GM10266 (cell line): ENCODE results near the gene CLEC16A.

Experiments used
- DNase-seq: peaks from one replicate; pipeline ENCODE4 v3.0.0; 2012; ENCODE audit errors: extremely low spot score
- CTCF ChIP-seq: IDR thresholded peaks from 2 replicates; pipeline ENCODE4 v1.5.1; 2012; ENCODE audit warnings: mild to moderate bottlenecking, low read depth; ENCODE audit not compliant: control insufficient read depth, insufficient read depth; ENCODE audit errors: missing control alignments

CLEC16A gene

GRCh38 chr16:11004973-11005610 is 60.7 kb downstream of the CLEC16A start:
- no peak for DNase-seq
- TF ChIP-seq CTCF, result no peak

GRCh38 chr16:11005611-11005975 is 61.2 kb downstream of the CLEC16A start:
- no peak for TF ChIP-seq CTCF
- DNase-seq, result no peak

GRCh38 chr16:11006656-11007055 is 62.3 kb downstream of the CLEC16A start:
- no peak for DNase-seq
- no peak for TF ChIP-seq CTCF

GRCh38 chr16:11007714-11008280 is 63.4 kb downstream of the CLEC16A start:
- no peak for DNase-seq
- no peak for TF ChIP-seq CTCF

GRCh38 chr16:11009027-11009755 is 64.8 kb downstream of the CLEC16A start:
- TF ChIP-seq CTCF, result no peak
- no peak for DNase-seq

GRCh38 chr16:11010575-11011221 is 66.3 kb downstream of the CLEC16A start:
- DNase-seq, result no peak

More at GRCh38 chr16:11010575-11011221, 66.3 kb downstream of the CLEC16A start:
- no peak for TF ChIP-seq CTCF
